H1 (cell line): Measurements from ENCODE around the gene CCNC. TPM values are rescaled to one million over a fixed set of nuclear protein-coding genes. Genes with fewer than 3 reads are reported as not detected.

Experiments used
- CBX5 ChIP-seq: fragments of 300-800, 300-1000 bp; sonication (generic); IDR thresholded peaks from 2 replicates; pipeline ENCODE4 v1.7.1; 2016; ENCODE audit warnings: antibody characterized with exemption, low read length, low read depth
- CHD1 ChIP-seq: IDR thresholded peaks from 2 replicates; pipeline ENCODE4 v1.6.1; 2012; ENCODE audit warnings: low read depth, low read length, improper control_type of control experiment
- CHD7 ChIP-seq: fragments of 300-600 bp; sonication (generic); IDR thresholded peaks from 2 replicates; pipeline ENCODE4 v1.7.1; 2012; ENCODE audit warnings: low read length, moderate library complexity, mild to moderate bottlenecking, inconsistent platforms; ENCODE audit not compliant: insufficient replicate concordance
- HDAC2 ChIP-seq, 2 experiments: fragments of 300-600 bp in 1 of 2; sonication (generic) in 1 of 2; IDR thresholded peaks; 2 replicates each; pipeline ENCODE4 v1.6.1; 2011 to 2012; ENCODE audit warnings: low read depth in 2 of 2, low read length in 2 of 2, mild to moderate bottlenecking in 2 of 2, moderate library complexity in 2 of 2, borderline replicate concordance in 1 of 2, inconsistent platforms in 1 of 2
- MAX ChIP-seq: IDR thresholded peaks from 2 replicates; pipeline ENCODE4 v1.6.1; 2012; ENCODE audit warnings: inconsistent platforms
- SIX5 ChIP-seq: IDR thresholded peaks from 2 replicates; pipeline ENCODE4 v1.6.1; 2011; ENCODE audit warnings: mild to moderate bottlenecking, low read depth, low read length
- SP1 ChIP-seq: IDR thresholded peaks from 2 replicates; pipeline ENCODE4 v1.6.1; 2011; ENCODE audit warnings: low read depth, low read length
- TAF1 ChIP-seq: IDR thresholded peaks from 2 replicates; pipeline ENCODE4 v1.6.1; 2011; ENCODE audit warnings: mild to moderate bottlenecking, low read depth, low read length
- USF2 ChIP-seq: IDR thresholded peaks from 2 replicates; pipeline ENCODE4 v1.6.1; 2011; ENCODE audit warnings: low read length, improper control_type of control experiment
- polyA plus RNA-seq, 7 experiments: library from polyadenylated mRNA; depleted of rRNA in 3 of 7; stranded (reverse) in 5 of 7; unstranded in 2 of 7; fragments of >200 nt in 5 of 7; fragments of 200-250 nt in 2 of 7; gene quantifications; 1 replicate in 5 of 7; 2 replicates in 1 of 7; 4 replicates in 1 of 7; pipeline versions ENCODE4 v1.2.1 to v1.2.3, GENCODE V29; 2011 to 2013; ENCODE audit warnings: missing spikeins in 2 of 7, mixed read lengths in 2 of 7
- total RNA-seq: library from RNA; stranded (reverse); fragmentation: NEBNext Ultra II Directional; extraction: Animal tissue kit (Norgen Biotek cat#: 25700); gene quantifications from 2 replicates; pipeline ENCODE4 v1.2.1, GENCODE V29; 2021

The CCNC gene
- total and polyA plus RNA-seq, 2 of the 8 experiments (the other 6 are each of a cell fraction or from before 2014, with no cell fraction given): 45.4 to 107 TPM

GRCh38 chr6:99614430-99615186 is 46.1 kb upstream of the CCNC start (continued):
- TF ChIP-seq CHD7 (no peak), CBX5 (no peak), HDAC2 (IDR thresholded peaks at IDR 0.05; ENCODE audit: borderline replicate concordance in 1 of 2, low read depth in 2 of 2, low read length in 2 of 2) (no peak), USF2 (no peak), MAX (peak; percentile 33; the same call in 1 of the 2 replicates), SIX5 (no peak), SP1 (no peak), TAF1 (no peak), CHD1 (no peak)
